22Rv1 (cell line): ENCODE data around the gene GFI1B.

ENCODE experiments used
- CTCF ChIP-seq: fragments of 450-650 bp; IDR thresholded peaks from 2 replicates; pipeline ENCODE4 v1.5.1; 2017; ENCODE audit warnings: mild to moderate bottlenecking
- ZFX ChIP-seq: fragments of 450-650 bp; IDR thresholded peaks from 2 replicates; pipeline ENCODE4 v1.6.1; 2017; ENCODE audit warnings: antibody characterized with exemption, borderline replicate concordance

- TF ChIP-seq CTCF (no peak), ZFX (no peak)
Measured at GRCh38 chr9:132944294-132945185, 34.0 kb upstream of the GFI1B start, which contains the start of gene TSC1.
